Stromal cell of bone marrow (primary cell): Measurements from ENCODE around the gene SAMD8.
"Not testable (repeated sequence)": the region's sequence is repeated elsewhere in the genome, so short reads cannot be mapped to it uniquely, and the experiment has no call there.

Experiments
- DNase-seq: peaks from one replicate; pipeline ENCODE4 v3.0.0-alpha.2; 2012; ENCODE audit warnings: low read depth

SAMD8 gene

DNA sequence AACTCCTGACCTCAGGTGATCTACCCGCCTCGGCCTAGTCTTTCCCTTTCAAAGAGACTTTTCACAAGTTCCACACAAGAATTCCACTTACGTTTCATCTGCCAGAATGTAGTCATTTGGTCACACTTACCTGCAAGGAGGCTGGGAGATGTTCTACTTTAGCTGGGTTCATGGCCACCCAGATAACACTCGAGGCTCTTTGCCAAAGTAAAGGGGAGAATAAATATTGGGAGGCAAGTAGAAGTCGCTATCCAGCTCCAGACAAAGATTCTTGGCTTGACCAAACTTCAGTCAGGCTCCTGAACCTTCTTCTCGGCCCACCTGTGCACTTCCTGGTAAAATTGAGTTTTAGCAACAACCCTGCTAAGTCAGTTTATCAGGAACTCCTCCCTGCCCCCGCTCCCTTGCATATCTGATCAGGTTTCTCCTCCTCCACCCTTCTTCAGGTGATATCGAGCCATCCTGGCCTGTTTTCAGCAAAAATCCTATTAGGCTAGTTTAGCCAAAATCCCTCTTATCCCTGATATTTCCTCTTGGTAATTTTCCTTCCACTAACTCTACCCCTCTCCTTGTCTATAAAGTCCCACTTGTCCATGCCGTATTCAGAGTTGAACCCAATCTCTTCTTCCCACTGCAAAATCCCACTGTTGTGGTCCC, 25.1 kb upstream of the SAMD8 start:
- no peak for DNase-seq

DNA sequence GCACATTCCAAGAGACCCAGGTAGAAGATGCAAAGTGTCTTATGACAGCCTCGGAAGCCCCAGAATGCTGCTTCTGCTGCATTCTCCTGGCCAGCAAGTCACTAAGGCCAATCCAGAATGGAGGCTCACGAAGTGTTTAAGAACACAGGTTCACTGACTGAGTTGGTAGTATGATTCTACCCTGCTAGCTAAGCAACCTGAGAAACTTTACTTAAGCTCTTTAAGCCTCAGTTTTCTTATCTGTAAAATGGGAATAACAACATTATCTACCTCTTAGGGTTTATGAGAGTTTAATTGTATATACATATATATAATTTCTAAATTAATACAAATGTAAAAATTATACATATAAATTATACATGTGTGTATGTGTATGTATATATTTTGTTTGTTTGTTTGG, 22.8 kb upstream of the SAMD8 start:
- DNase-seq: no peak

DNA sequence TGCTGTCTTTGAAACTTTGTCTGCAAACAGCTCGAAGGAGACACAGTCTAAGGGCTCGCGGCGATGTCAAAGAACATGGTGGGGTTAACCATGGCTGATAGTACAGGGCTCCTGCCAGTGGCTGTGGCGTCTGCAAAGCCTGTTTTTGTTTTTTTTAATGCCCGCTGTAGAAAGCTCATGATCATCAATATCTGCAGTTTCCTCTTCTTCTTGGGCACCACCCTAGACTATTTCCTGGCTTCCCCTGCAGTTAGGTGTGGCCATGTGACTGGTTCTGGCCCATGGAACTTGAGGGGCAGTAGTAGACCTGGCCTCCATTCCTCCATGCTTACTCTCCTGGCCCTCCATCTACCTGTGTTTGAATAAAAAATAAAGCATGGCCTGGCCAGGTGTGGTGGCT, 21.8 kb upstream of the SAMD8 start:
- DNase-seq: no peak

DNA sequence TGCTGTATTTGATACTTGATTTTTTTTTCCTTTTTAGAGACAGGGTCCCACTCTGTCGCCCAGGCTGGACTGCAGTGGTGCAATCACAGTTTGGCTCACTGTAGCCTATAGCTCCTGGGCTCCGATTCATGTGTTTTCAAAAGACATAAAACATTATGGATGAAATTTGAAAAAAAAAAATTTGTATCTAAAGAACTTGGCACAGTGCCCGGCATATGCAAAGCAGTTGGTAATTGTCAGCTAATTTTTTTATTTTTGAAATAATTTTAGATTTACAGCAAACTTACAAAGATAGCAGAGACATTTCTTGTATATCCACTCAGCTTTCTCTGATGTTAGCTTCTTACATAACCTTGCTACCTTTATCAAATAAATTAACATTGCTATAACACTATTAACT, 20.3 kb upstream of the SAMD8 start:
- DNase-seq: no peak

DNA sequence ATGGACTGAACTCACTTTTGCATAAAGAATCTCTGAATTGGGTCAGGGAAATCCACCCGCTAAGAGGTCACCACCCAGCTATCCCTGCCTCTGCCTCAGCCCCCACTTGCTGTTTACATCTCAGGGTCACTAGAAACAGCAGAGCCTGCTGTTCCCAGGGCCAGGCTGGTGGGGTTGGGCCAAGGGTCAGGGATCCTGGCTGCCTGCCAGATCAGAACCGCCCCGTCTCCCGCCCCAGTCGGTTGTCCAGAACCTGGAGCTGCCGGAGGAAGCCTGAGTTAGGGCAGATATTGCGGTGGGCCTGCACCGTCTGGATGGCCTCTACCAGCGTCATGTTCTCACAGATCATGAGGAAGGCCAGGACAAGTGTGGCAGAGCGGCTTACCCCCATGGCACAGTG, 17.0 kb upstream of the SAMD8 start:
- no peak for DNase-seq

DNA sequence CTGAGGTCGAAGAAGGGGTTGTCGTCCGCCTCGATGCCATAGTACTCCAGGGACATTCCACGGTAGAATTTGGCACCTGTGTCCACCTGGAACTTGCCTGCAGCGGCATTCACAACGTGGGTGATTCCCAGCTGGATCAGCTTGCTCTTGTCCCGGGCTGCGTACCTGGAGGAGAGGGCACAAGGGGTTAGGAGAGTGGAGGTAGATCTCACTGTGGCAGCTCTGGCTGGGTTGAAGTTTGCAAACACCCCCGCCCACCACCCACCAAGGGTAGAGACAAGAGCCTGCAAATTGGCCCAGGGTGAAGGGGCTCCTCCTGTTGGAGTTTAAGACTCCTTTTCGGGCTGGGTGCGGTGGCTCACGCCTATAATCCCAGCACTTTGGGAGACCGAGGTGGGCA, 15.8 kb upstream of the SAMD8 start:
- DNase-seq: no peak

DNA sequence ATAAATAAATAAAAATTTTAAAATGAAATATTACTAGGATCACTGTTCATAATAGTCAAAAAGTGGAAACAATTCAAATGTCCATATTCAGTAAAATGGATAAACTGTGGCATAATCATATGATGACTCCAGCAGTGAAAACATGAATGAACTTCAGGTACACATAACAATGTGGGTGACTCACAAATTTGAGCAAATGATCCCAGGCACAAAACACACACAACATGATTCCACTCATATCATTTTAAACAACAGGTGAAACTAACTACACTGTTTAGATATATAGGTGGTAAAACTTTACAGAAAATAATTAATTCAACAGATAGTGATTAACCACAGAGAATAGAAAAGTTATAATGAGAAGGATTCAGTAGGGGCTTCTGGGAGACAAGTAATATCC, 14.7 kb upstream of the SAMD8 start:
- DNase-seq: no peak

DNA sequence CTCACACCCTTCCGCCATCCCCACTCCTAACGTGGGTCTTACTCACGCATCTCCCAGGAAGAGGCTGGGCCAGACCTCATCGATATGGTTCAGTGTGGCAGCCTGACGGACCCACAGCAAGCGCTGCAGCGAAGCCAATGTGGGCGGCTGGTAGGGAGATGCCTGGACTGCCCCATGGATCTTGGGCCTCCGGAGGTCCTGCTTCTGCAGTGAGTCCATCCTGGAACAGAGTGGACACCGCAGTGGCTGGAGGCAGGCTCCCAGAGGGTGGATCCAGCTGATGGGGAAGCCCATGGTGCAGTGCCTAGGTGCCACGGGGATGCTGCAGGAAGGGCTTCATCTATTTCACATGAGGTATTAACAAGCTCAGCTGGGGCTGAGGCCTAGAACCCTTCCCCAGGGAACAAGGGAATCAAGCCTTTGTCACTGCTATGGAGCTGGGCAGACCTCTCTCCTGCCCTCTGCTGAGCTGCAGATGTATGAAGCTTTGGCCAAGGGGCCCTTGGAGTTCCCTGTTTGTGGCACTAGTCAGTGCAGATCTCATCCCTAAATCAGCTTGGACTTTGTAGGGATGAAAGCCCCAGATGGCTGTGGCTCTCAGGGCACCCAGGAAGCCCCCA, 13.7 kb upstream of the SAMD8 start:
- DNase-seq: no peak

DNA sequence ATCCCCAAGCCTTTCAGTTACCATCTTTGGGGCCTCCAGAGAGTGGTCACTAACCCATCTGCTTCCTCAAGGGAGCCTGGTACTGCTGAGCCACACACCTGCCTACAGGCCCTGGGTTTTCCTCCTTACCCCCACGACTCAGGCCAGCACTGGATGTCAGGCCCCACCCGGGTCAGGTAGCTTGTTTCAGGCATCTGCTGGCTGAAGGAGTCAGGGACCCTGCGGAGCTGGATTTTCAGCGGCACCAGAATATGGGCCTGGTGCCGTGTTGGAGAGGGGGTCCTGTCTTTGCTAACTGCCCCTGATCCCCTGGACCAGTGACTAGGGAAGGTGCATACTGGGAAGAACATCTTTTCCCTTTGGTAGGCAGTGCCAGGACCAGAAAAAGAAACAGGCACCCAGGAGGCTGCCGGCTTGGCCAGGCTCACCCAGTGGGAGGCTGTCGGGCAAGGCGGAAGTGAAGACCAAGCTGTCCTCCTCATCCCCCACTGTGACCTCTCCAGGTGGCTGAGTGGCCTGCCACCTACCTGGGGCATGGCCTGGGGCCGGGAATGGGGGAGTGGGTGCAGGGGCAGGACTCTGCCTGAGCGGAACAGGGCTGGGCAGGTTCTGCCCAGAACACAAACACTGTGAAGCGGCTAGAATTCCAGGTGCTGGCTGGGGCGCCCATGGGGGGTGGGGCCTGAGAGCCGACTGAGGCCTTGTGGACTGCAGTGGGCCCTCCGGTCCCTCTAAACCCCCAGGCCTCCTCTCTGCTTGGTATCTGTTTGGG, 12.4 kb upstream of the SAMD8 start:
- no peak for DNase-seq

DNA sequence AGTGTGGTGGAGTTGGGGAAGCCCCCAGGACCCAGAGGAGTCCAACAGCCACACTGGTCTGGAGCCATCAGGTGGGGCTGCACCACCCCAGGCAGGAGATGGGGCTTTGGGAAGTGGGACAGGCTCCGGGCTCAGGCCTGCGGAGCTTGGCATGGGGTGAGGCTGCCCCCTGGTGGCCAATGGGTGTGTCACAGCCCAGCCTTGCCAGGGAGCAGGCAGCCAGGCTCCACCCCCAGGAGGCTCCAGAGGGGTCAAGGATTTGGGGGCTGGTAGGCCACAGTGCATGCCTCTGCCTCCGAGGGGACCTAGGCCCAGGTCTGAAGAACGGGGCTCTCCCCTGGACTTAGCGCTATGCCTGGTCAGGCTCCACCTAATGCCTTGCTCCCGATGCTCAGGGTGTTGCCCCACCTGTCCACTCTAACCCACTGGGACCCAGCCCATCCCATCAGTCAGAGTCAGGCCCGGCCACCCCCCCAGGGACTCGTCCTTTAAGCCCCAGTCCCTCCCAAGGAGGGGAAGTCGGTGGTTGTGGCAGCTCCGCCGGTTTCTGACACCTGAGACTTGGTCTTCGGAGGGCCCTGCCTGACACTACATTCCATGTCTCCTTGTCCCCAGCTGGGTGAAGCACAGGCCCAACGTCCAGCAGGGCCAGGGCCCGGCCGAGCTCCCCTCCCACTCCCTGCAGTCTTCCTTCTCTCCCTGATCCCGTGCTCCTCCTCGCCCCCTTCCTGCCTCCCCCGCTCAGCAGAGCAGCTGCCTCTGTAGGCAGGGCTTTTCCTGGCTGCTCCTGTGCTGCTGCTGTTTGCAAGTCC, 11.3 kb upstream of the SAMD8 start:
- DNase-seq: peak; percentile 22

DNA sequence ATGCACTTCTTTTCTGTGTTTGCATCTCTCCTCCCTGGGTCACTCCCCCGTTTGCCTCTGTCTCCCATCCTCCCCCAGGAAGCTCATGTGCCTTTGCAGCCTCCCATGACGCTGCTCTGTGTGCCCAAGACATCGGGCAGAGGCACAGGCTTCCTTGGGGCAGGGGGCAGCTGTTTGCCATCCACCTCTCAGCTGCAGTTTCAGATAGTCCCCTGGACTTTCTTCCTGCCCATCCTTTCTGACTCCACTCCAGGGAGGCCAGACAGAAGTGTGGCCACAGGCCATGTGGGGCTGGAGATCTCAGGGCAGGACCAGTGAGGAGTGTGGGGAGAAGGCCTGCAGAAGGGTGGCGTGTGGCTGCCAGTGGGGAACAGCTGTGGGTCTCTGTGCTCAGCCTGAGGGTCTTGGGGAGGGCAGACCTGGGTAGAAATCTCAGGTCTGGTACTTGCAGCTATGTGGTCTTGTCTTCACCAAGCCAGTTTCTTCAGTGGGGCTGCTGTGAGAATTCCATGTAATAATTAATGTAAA, 10.6 kb upstream of the SAMD8 start:
- DNase-seq: no peak

DNA sequence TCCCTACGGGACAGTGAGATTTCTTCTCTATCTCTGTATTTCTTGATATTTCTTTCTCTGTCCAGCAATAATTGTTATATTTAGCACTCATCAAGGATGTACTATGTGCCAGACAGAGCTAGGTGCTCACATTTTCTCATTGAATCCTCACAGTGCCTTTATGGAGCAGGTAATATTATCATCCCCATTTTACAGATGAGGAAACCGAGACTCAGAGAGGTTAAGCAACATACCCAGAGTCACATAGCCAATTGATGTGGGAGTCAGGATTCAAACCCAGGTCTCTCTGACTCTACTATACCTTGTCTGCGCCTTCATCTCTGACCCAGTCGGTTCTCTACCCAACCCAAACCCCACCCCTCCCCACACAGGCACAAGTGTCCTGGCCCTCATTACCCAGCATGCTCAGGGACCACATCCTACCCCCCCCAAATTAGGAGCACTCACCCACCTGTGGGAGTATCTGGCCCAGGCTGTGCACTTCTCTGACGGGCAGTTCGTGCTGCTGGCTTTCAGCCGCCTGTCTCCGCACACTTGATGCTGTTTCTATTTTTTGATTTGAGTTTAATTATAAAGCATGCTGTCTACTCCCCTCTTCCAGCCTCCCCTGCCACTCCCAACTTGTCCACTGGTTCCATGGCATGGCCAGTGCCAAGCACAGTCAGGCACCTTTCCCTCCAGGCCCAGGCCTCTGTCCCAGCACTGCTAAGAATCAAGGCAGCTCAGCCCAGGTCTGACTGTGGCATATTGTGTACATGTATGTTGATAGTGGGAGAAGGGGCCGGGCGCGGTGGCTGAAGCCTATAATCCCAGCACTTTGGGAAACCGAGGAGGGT, 9.8 kb upstream of the SAMD8 start:
- DNase-seq: no peak

DNA sequence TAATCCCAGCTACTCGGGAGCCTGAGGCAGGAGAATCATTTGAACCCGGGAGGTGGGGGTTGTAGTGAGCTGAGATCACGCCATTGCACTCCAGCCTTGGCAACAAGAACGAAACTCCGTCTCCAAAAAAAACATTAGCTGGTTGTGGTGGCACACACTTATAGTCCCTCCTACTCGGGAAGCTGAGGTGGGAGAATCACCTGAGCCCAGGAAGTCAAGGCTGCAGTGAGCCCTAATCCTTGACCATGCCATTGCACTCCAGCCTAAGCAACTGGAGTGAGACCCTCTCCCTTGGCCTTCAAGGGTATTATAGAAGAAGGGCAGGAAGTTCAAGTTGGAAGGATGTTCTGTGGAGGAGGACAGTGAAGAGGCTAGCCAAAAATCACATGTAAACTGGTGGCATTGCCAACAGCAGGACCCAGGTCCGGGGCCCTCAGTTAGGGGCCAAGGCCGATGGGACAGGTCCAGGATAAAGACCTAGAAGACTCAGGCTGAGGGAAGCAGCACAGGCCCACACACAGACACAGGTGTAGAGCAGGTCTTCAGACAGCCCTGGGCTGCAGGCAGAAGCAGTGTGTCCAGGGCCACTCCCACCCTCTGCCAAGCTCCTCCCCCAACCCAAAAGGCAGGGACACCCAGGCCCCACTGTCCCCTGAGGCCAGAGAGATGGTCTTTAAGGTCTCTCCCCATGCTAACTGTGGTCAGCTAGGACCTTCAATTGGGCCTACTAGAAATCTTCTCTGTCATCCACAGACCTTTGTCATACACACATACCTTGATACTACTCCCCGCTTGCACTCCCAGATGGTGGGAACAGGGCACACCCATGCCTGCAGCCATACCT, 8.4 kb upstream of the SAMD8 start:
- no peak for DNase-seq

DNA sequence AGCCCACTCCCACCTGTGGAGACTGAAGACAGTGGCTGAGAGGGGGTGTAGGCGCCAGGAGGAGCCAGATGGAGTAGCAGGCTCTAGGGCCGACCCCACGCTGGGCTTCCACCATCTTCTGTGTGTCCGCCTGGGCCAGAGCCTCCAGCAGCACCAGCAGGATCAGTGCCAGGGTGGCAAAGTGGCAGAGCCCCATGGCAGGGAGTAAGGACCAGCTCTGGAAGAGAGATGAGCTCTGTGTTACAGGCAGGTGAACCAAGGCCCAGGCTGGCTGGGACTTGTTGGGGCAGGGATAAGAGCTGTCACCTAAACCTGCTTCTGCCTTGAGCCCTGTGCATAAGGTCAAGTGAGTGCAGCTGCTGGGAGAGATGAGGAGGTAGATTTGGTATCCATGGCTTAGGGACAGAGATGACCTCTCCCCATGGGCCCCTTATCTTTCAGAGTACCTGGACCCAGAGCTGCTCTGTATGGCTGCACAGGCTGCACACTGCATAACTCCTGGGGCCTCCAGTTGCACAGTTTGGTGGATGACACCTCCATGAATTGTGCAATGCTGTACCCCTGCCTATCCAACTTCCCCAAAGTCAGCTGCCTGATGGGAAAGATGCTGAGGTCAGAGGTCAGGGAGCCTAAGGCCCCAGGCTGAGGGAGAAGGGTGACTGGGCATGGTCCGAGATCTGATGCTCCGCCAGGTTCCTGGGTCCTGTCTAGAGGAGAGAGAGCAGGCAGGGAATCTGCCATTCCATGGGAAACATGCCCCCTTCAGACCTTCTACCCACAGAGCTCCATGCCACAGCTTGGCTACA, 7.4 kb upstream of the SAMD8 start:
- DNase-seq: no peak

DNA sequence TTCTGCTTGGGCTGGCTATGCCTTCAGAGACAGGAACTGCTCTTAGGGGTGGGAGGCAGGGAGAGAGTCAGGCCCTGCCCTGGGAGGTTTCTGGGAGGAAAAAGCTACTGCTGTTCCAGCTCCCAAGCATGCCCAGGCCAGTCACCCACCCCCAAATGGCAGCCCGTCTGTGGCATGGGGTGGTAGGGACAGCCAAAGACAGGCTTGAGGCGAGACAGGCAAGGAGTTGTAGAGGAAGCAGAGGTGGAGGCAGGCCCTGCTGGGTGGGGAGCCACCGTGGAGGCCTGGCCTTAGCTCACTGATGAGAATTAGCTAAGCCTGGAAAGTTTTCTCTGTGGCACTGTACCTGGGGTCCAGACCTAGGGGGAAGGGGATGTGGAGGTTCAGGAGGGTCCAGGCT, 6.6 kb upstream of the SAMD8 start:
- DNase-seq: no peak

DNA sequence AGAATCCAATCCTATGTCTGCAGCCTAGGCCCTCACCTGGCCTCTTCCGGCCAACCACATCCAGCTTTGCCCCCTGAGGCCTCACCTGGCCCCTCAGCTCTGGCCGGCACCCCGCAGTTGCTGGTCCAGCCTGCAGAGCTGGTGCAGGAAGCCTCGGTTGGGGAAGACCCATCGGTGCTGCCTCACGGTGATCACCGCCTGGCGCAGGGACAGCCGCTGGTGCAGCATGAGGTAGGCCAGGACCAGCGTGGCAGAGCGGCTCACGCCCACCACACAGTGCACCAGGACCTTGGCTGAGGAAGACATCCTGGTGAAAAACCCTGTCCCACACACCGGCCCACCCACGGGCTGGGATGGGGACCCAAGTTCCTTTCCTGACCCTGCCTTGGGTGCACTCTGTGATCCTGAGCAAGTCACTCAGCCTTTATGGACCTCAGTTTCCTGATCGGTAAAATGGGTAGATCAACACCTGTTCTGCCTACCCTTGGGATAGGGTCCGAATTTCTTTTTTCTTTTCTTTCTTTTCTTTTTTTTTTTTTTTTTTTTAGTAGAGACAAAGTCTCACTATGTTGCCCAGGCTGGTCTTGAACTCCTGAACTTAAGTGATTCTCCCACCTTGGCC, 5.8 kb upstream of the SAMD8 start:
- DNase-seq: no peak

DNA sequence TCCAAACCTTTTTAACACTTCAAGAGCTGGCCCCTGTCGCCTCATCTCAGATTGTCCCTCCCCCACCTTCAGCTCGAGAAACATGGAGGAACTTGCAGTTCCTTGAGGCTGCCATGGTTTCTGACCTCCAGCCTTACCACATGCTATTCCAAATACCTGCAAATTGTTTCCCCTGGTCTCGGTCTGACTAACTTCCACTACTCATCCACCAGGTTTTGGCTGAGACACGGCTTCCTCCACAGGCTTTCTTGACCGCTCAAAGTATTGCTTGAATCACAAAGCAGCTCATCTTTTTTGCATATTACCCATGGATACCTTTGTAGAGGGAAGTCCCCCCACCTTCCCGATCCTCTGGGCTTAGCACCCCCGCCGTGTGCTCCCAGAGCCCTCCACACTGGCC, 5.2 kb upstream of the SAMD8 start:
- DNase-seq: no peak

DNA sequence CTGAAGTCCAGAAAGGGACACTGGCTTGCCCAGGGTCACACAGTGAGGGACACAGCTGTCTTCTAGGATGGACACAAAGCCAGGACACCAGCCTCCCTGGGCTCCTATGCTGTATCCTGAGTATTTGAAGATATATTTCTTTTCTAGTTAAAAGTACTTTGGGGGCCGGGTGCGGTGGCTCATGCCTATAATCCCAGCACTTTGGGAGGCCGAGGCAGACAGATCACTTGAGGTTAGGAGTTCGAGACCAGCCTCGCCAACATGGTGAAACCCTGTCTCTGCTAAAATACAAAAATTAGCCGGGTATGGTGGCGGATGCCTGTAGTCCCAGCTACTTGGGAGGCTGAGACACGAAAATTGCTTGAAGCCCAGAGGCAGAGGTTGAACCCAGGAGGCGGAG, 4.6 kb upstream of the SAMD8 start:
- DNase-seq: not testable (repeated sequence)
